Measurements from ENCODE around the gene ARHGAP26. TPM values are rescaled to one million over a fixed set of nuclear protein-coding genes. Genes with fewer than 3 reads are reported as not detected.
A peak's percentile ranks its signal among the peaks of the same experiment; 100 is the strongest.

Gene ARHGAP26
- total and polyA plus RNA-seq, 4 experiments from 2014 or later: 2.0 to 22.7 (median 17.3) TPM

GRCh38 chr5:143227301-143227700 is 457.1 kb downstream of the ARHGAP26 start:
- POLR2A ChIA-PET (ENCODE audit: partially characterized antibody): no interaction called here
- peaks cover 52% of the 10 kb centered on the region for H3K4me1 ChIP-seq (ENCODE audit: insufficient read depth, low read length)
- CTCF ChIA-PET (ENCODE audit: partially characterized antibody): no interaction called here
- peaks cover 32 to 62% (median 54%) of the 10 kb centered on the region in 4 donors for H3K4me1 Mint-ChIP-seq
- no peak overlapping the region for H3K27ac ChIP-seq (ENCODE audit: low read depth, low read length)
- H3K36me3 Mint-ChIP-seq: peaks cover 1 to 13% of the 10 kb centered on the region in 2 donors
- no peaks in the 10 kb centered on the region for H3K36me3 ChIP-seq (ENCODE audit: insufficient read depth, low read length)
- no peaks in the 10 kb centered on the region for H3K27me3 ChIP-seq (ENCODE audit: insufficient read depth, low read length)
- H3K27ac Mint-ChIP-seq: peak overlapping the region in 3 of 7 donors; percentile 17 to 85 (median 41)
- H3K4me3 ChIP-seq (ENCODE audit: low read length in 2 of 2): no peak overlapping the region
- H3K27me3 Mint-ChIP-seq: no peaks in the 10 kb centered on the region
- intact Hi-C loops (cut with micrococcal nuclease): loop anchor here (10.0 kb wide), 1 partner anchor 598 kb away; no protein-coding TSS in a partner anchor
- no peaks in the 10 kb centered on the region for H3K9me3 Mint-ChIP-seq
- H3K9me3 ChIP-seq (ENCODE audit: control insufficient read depth in 1 of 2, low read length in 2 of 2): no peaks in the 10 kb centered on the region
- DNase-seq: no peak
- H3K4me3 Mint-ChIP-seq: no peak overlapping the region

DNA sequence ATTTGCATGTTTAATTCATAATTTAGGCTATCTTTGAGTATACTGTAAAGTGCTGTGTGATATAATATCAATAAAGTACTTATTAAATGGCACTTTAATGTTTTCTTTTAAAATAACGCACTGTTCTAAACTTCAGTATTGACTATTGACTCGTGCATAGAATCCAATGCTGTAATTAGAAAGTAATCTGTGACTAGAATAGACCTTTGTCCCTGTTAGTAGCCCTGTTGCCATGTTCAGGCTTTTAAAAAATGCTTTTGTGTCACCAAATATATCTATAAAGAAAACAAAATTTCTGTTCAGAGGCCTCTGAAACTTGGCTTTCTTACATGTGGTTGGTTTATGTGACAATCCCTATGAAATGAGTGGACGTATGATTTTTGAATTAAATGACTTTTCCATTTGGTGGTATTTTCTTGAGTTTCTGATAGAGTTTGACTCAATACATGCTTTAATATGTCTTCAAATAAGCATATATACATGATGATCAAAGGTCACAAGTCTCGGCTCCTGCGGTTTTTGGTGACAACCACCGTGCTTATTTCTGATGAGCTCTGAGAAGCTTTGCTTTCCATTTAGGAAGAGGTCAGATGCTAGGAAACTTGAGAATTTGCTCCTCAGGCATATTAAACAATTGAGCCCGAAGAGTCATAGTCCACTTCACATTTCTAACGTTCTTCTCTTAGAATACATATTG is 458.6 kb downstream of the ARHGAP26 start:
- H3K4me1 ChIP-seq (ENCODE audit: insufficient read depth, low read length): peaks cover 37% of the 10 kb centered on the region
- DNase-seq: peak in 2 of 5 donors; percentile 12 to 26
- intact Hi-C loops (cut with micrococcal nuclease): loop anchor here (10.0 kb wide), 1 partner anchor 596 kb away; no protein-coding TSS in a partner anchor
- no peaks in the 10 kb centered on the region for H3K36me3 ChIP-seq (ENCODE audit: insufficient read depth, low read length)
- peaks cover 19 to 48% (median 40%) of the 10 kb centered on the region in 4 donors for H3K4me1 Mint-ChIP-seq
- H3K27me3 Mint-ChIP-seq: no peaks in the 10 kb centered on the region
- no peak overlapping the region for H3K4me3 ChIP-seq (ENCODE audit: low read length in 2 of 2)
- ChIA-PET CTCF (ENCODE audit: partially characterized antibody) (interaction anchor here (0.9 to 1.3 kb wide), 3 partner anchors 9 to 176 kb away, joined by 3 read pairs; no protein-coding TSS in a partner anchor), POLR2A (ENCODE audit: partially characterized antibody) (interaction anchor here (1.0 to 3.2 kb wide), 5 partner anchors 8 to 1265 kb away, joined by 3 to 15 read pairs (median 4); no protein-coding TSS in a partner anchor)
- H3K9me3 Mint-ChIP-seq: no peaks in the 10 kb centered on the region
- H3K27me3 ChIP-seq (ENCODE audit: insufficient read depth, low read length): no peaks in the 10 kb centered on the region
- no peaks in the 10 kb centered on the region for H3K9me3 ChIP-seq (ENCODE audit: control insufficient read depth in 1 of 2, low read length in 2 of 2)
- H3K27ac Mint-ChIP-seq: peak overlapping the region; percentile 38 to 97 (median 81)
- H3K4me3 Mint-ChIP-seq: peak overlapping the region in 5 of 8 donors; percentile 44 to 81 (median 79)
- H3K36me3 Mint-ChIP-seq: peaks cover 0 to 10% of the 10 kb centered on the region in 2 donors
- H3K27ac ChIP-seq (ENCODE audit: low read depth, low read length): peak overlapping the region; percentile 57

DNA sequence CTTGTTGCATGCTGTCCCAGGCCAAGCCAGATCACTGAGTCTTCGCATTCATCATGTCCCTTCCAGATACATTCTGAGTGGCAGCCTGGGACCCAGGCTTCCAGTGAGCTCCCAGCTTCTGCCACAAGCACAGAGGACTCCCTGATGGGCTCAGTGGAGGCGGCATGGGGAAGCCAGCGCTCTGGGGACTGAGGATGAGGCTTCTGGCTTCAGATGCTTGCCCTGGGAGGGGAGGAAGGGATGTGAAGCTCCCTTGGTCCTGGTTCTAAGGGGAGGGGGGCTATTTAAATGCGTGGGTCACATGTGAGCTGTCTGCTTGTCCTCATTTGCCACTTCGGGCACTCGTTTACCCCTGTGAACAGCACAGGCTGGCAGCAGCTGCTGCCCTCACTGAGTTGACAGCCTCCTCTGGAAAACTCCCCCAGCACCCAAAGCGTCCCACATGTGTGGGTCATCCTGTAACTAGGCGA is 459.3 kb downstream of the ARHGAP26 start:
- Mint-ChIP-seq H3K9me3 (no peaks in the 10 kb centered on the region), H3K27ac (peak overlapping the region; percentile 69 to 97 (median 88)), H3K4me1 (peaks cover 18 to 41% (median 35%) of the 10 kb centered on the region in 4 donors), H3K36me3 (peaks cover 0 to 3% of the 10 kb centered on the region in 2 donors), H3K27me3 (no peaks in the 10 kb centered on the region), H3K4me3 (peak overlapping the region; percentile 60 to 81 (median 79))
- Histone ChIP-seq H3K4me3 (ENCODE audit: low read length in 2 of 2) (peak overlapping the region in 1 of 2 donors; percentile 31), H3K4me1 (ENCODE audit: insufficient read depth, low read length) (peaks cover 30% of the 10 kb centered on the region), H3K27ac (ENCODE audit: low read depth, low read length) (peak overlapping the region; percentile 57), H3K27me3 (ENCODE audit: insufficient read depth, low read length) (no peaks in the 10 kb centered on the region), H3K36me3 (ENCODE audit: insufficient read depth, low read length) (no peaks in the 10 kb centered on the region), H3K9me3 (ENCODE audit: control insufficient read depth in 1 of 2, low read length in 2 of 2) (no peaks in the 10 kb centered on the region)
- CTCF ChIA-PET (ENCODE audit: partially characterized antibody): interaction anchor here (1.3 kb wide), 1 partner anchor 9 kb away, joined by 3 read pairs; no protein-coding TSS in a partner anchor
- DNase-seq: peak in 2 of 5 donors; percentile 3 to 63
- POLR2A ChIA-PET (ENCODE audit: partially characterized antibody): interaction anchor here (1.0 to 3.2 kb wide), 6 partner anchors 9 to 1266 kb away, joined by 3 to 15 read pairs (median 4); no protein-coding TSS in a partner anchor
- intact Hi-C loops (cut with micrococcal nuclease): loop anchor here (10.0 kb wide), 1 partner anchor 595 kb away; no protein-coding TSS in a partner anchor

GRCh38 chr5:143229896-143230675 is 459.9 kb downstream of the ARHGAP26 start:
- Histone ChIP-seq H3K36me3 (ENCODE audit: insufficient read depth, low read length) (no peaks in the 10 kb centered on the region), H3K4me3 (ENCODE audit: low read length in 2 of 2) (peak overlapping the region in 1 of 2 donors; percentile 31), H3K27ac (ENCODE audit: low read depth, low read length) (peak overlapping the region; percentile 57), H3K27me3 (ENCODE audit: insufficient read depth, low read length) (no peaks in the 10 kb centered on the region), H3K9me3 (ENCODE audit: control insufficient read depth in 1 of 2, low read length in 2 of 2) (no peaks in the 10 kb centered on the region), H3K4me1 (ENCODE audit: insufficient read depth, low read length) (peaks cover 28% of the 10 kb centered on the region)
- peak; percentile 54 to 71 (median 67) for DNase-seq
- Mint-ChIP-seq H3K36me3 (no peaks in the 10 kb centered on the region), H3K4me3 (peak overlapping the region; percentile 60 to 81 (median 79)), H3K9me3 (no peaks in the 10 kb centered on the region), H3K27ac (peak overlapping the region; percentile 69 to 97 (median 88)), H3K27me3 (no peaks in the 10 kb centered on the region), H3K4me1 (peaks cover 18 to 37% (median 33%) of the 10 kb centered on the region in 4 donors)
- ChIA-PET CTCF (ENCODE audit: partially characterized antibody) (no interaction called here), POLR2A (ENCODE audit: partially characterized antibody) (interaction anchor here (1.2 to 3.2 kb wide), 4 partner anchors 9 to 227 kb away, joined by 3 to 15 read pairs (median 6); no protein-coding TSS in a partner anchor)
- intact Hi-C loops (cut with micrococcal nuclease): loop anchor here (1.0 to 10.0 kb wide), 2 partner anchors 8 to 595 kb away; no protein-coding TSS in a partner anchor

GRCh38 chr5:143230676-143230996 is 460.5 kb downstream of the ARHGAP26 start:
- peaks cover 18 to 37% (median 33%) of the 10 kb centered on the region in 4 donors for H3K4me1 Mint-ChIP-seq
- ChIA-PET POLR2A (ENCODE audit: partially characterized antibody) (interaction anchor here (1.2 to 3.2 kb wide), 2 partner anchors 10 to 48 kb away, joined by 3 to 15 read pairs; no protein-coding TSS in a partner anchor), CTCF (ENCODE audit: partially characterized antibody) (no interaction called here)
- H3K36me3 ChIP-seq (ENCODE audit: insufficient read depth, low read length): no peaks in the 10 kb centered on the region
- peak in 1 of 5 donors; percentile 47 for DNase-seq
- no peaks in the 10 kb centered on the region for H3K9me3 ChIP-seq (ENCODE audit: control insufficient read depth in 1 of 2, low read length in 2 of 2)
- no peaks in the 10 kb centered on the region for H3K9me3 Mint-ChIP-seq
- intact Hi-C loops (cut with micrococcal nuclease): loop anchor here (1.0 kb wide), 1 partner anchor 8 kb away; no protein-coding TSS in a partner anchor
- H3K36me3 Mint-ChIP-seq: no peaks in the 10 kb centered on the region
- H3K27ac Mint-ChIP-seq: peak overlapping the region in 6 of 7 donors; percentile 66 to 97 (median 86)
- peaks cover 28% of the 10 kb centered on the region for H3K4me1 ChIP-seq (ENCODE audit: insufficient read depth, low read length)
- H3K27me3 Mint-ChIP-seq: no peaks in the 10 kb centered on the region
- H3K27ac ChIP-seq (ENCODE audit: low read depth, low read length): peak overlapping the region; percentile 57
- no peak overlapping the region for H3K4me3 ChIP-seq (ENCODE audit: low read length in 2 of 2)
- peak overlapping the region in 4 of 8 donors; percentile 24 to 79 (median 66) for H3K4me3 Mint-ChIP-seq
- H3K27me3 ChIP-seq (ENCODE audit: insufficient read depth, low read length): no peaks in the 10 kb centered on the region

DNA sequence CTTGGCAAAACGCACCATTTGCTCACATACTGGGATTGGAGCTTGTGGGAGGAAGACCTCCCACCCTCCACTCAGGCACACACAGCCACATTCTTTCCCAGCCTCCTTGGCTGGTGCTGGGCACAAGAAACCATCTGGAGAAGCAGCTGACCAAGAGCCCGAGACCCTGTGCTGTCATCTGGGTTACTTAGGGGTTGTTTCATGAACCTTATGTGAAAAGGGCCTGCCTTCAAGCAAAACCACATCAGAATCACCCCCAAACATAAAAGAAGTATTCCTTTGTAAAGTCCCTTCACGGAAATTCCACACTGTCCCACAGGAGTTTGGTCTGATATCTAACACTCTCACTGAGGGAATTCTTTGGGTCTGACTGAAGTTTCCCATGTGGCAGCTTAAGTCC is 461.2 kb downstream of the ARHGAP26 start:
- H3K36me3 ChIP-seq (ENCODE audit: insufficient read depth, low read length): no peaks in the 10 kb centered on the region
- no peak overlapping the region for H3K4me3 Mint-ChIP-seq
- POLR2A ChIA-PET (ENCODE audit: partially characterized antibody): interaction anchor here (1.3 to 3.2 kb wide), 2 partner anchors 11 to 14 kb away, joined by 4 to 15 read pairs; no protein-coding TSS in a partner anchor
- no peaks in the 10 kb centered on the region for H3K9me3 ChIP-seq (ENCODE audit: control insufficient read depth in 1 of 2, low read length in 2 of 2)
- CTCF ChIA-PET (ENCODE audit: partially characterized antibody): interaction anchor here (1.3 kb wide), 1 partner anchor 9 kb away, joined by 3 read pairs; no protein-coding TSS in a partner anchor
- intact Hi-C loops (cut with micrococcal nuclease): no loop called here
- peak overlapping the region in 1 of 7 donors; percentile 97 for H3K27ac Mint-ChIP-seq
- peaks cover 28% of the 10 kb centered on the region for H3K4me1 ChIP-seq (ENCODE audit: insufficient read depth, low read length)
- DNase-seq: no peak
- H3K9me3 Mint-ChIP-seq: no peaks in the 10 kb centered on the region
- H3K4me1 Mint-ChIP-seq: peaks cover 18 to 37% (median 33%) of the 10 kb centered on the region in 4 donors
- no peaks in the 10 kb centered on the region for H3K36me3 Mint-ChIP-seq
- H3K27me3 Mint-ChIP-seq: no peaks in the 10 kb centered on the region
- H3K27me3 ChIP-seq (ENCODE audit: insufficient read depth, low read length): no peaks in the 10 kb centered on the region
- no peak overlapping the region for H3K27ac ChIP-seq (ENCODE audit: low read depth, low read length)
- H3K4me3 ChIP-seq (ENCODE audit: low read length in 2 of 2): no peak overlapping the region
